HFFc6 (cell line): ENCODE results near the gene NPTX2. TPM values are rescaled to one million over a fixed set of nuclear protein-coding genes. Genes with fewer than 3 reads are reported as not detected.

Experiments used
- DNase-seq: peaks from one replicate; pipeline ENCODE4 v3.0.0-alpha.2; 2018
- H3K27ac Mint-ChIP-seq: 2 replicates; pipeline ENCODE4 v1.8.0; 2020; ENCODE audit warnings: mild to moderate bottlenecking, mixed read lengths
- H3K27me3 Mint-ChIP-seq: 2 replicates; pipeline ENCODE4 v1.8.0; 2021; ENCODE audit warnings: mild to moderate bottlenecking, moderate library complexity, mixed read lengths; ENCODE audit not compliant: insufficient read depth
- H3K36me3 Mint-ChIP-seq: 2 replicates; pipeline ENCODE4 v1.8.0; 2021; ENCODE audit warnings: low read depth, mixed read lengths
- H3K4me1 Mint-ChIP-seq: 2 replicates; pipeline ENCODE4 v1.8.0; 2020; ENCODE audit warnings: low read depth, mixed read lengths
- H3K4me3 Mint-ChIP-seq: 2 replicates; pipeline ENCODE4 v1.8.0; 2020; ENCODE audit warnings: mild to moderate bottlenecking, moderate library complexity, mixed read lengths
- H3K9me3 Mint-ChIP-seq: 2 replicates; pipeline ENCODE4 v1.8.0; 2020; ENCODE audit warnings: mild to moderate bottlenecking, mixed read lengths
- CTCF ChIP-seq: fragments of 200-600 bp; sonication (generic); IDR thresholded peaks from 2 replicates; pipeline ENCODE4 v1.5.0; 2021; ENCODE audit warnings: antibody characterized with exemption, mild to moderate bottlenecking
- total RNA-seq, 6 experiments: library from RNA; stranded (reverse); fragmentation: NEBNext Ultra II Directional; extraction: Animal tissue kit (Norgen Biotek cat#: 25700); gene quantifications; 2 replicates in 1 of 6; 3 replicates in 5 of 6; pipeline ENCODE4 v1.2.3, GENCODE V29; 2021

Gene NPTX2
- total RNA-seq, 6 experiments from 2014 or later: not detected

- Mint-ChIP-seq H3K27me3 (peaks cover 2% of the 10 kb centered on the region; the same call in 1 of the 2 replicates), H3K9me3 (peaks cover 6% of the 10 kb centered on the region; the same call in 1 of the 2 replicates), H3K36me3 (no peaks in the 10 kb centered on the region), H3K4me1 (no peaks in the 10 kb centered on the region), H3K4me3 (no peak overlapping the region), H3K27ac (no peak overlapping the region)
- no peak for TF ChIP-seq CTCF
- no peak for DNase-seq
Observed at GRCh38 chr7:98630770-98631169, 13.7 kb downstream of the NPTX2 start.

GRCh38 chr7:98638853-98639252, 21.8 kb downstream of the NPTX2 start:
- Mint-ChIP-seq H3K9me3 (peaks cover 14% of the 10 kb centered on the region; the same call in 1 of the 2 replicates), H3K27me3 (no peaks in the 10 kb centered on the region; the same call in 1 of the 2 replicates), H3K36me3 (no peaks in the 10 kb centered on the region), H3K4me1 (no peaks in the 10 kb centered on the region), H3K27ac (no peak overlapping the region), H3K4me3 (no peak overlapping the region)
- DNase-seq: no peak
- no peak for TF ChIP-seq CTCF

DNA sequence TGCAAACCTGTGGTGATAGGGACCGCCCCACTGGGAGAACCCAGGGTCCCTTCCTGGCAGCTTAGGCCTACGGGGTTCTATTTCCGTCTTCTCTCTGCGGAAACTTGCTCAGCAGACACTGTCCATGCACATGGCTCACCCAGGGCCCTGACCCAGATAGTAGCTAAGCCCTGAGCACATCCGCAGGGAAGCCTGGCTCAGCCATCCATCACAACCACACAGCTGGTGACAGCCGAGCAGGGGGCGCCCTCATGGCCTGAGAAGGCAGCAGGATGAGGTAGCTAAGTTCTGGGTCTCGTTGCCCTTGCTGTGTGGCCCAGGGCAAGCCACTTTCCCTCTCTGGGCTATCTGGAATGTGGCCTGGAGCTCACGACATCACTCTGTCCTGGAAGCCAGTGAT, 23.3 kb downstream of the NPTX2 start:
- Mint-ChIP-seq H3K4me3 (no peak overlapping the region), H3K27me3 (no peaks in the 10 kb centered on the region; the same call in 1 of the 2 replicates), H3K9me3 (peaks cover 17% of the 10 kb centered on the region; the same call in 1 of the 2 replicates), H3K36me3 (no peaks in the 10 kb centered on the region), H3K27ac (no peak overlapping the region), H3K4me1 (no peaks in the 10 kb centered on the region)
- TF ChIP-seq CTCF: no peak
- DNase-seq: no peak

DNA sequence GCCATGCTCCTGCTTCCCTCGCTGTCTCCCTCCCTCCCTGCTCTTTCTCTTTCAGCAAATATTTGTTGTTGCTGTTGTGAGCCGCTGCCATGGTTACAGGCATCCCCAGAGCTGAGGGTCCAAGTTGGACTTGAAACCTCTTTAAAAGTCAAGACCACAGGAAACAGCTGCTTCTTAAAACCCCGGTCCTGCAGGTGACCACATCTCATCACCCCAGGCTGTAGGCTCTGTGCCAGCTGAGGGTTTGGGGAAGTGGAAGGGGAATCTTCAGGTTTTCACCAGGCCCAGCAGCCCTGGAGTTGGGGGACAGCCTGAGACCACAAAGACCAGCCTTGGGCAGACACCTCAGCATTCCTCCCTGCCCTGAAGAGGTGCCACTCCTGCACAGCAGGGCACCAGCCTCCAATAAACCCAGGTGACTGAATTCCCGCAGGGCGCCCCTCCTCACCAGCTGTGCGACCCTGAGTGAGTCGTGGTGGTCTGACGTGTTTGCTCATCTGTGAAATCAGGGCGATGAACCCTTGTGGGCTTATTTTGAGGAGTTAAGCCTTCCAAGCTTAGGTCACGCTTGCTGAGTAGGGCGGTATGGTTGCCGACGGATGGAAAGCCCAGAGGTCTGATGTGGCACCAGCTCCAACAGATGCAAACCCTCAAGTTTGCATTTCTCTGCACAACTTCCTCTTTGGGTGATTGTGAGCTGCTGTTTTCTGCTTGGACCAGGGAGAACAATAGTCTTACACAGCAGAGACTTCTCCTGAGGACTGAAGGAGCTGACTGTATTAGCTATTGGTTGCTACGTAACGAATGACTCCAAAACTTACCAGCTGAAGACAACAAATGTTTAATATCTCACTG, 24.8 kb downstream of the NPTX2 start:
- Mint-ChIP-seq H3K36me3 (no peaks in the 10 kb centered on the region), H3K27me3 (peaks cover 6% of the 10 kb centered on the region), H3K4me3 (no peak overlapping the region), H3K4me1 (no peaks in the 10 kb centered on the region), H3K9me3 (peaks cover 17% of the 10 kb centered on the region; the same call in 1 of the 2 replicates), H3K27ac (no peak overlapping the region)
- no peak for DNase-seq
- TF ChIP-seq CTCF: no peak

DNA sequence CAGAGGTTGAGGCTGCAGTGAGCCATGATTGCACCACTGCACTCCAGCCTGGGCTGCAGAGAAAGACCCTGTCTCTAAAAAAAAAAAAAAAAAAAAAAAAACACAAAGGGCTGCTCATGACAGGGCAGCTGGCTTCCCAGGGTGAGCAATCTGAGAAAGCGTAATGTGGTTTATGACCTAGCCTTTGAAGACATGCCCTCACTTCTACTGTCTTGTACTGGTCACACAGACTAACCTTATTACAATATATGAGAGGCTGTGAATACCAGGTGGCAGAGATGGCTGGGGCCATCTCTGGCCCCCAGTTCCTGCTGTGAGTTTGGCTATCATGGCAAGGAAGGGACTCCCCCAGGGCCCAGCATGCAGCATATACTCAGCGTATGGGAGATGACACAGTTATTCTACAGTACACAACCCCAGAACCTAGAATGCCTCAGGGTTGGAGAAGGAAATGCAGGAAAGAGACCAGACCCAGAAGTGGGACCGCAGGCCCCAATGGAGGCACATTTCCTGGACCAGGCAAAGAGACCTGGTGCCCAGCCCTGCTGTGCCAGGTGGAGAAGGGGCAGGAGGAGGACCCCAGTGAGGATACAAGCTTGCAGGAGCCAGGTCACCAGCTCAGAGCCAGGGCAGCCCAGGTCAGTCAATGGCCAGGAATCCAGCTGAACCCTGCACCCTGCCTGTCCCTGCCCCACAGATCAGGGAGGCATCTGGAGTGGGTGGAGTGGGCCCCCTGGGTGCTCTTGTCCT, 26.3 kb downstream of the NPTX2 start:
- H3K36me3 Mint-ChIP-seq: no peaks in the 10 kb centered on the region
- no peak for DNase-seq
- H3K4me1 Mint-ChIP-seq: no peaks in the 10 kb centered on the region
- H3K27ac Mint-ChIP-seq: no peak overlapping the region
- TF ChIP-seq CTCF: no peak
- peaks cover 6% of the 10 kb centered on the region for H3K27me3 Mint-ChIP-seq
- peaks cover 15% of the 10 kb centered on the region; the same call in 1 of the 2 replicates for H3K9me3 Mint-ChIP-seq
- H3K4me3 Mint-ChIP-seq: no peak overlapping the region
